A549 (cell line): ENCODE data around the gene THOC2.

ENCODE experiments used
- HOXA7 ChIP-seq: fragments of 250-450 bp; sonication (Bioruptor Pico); IDR thresholded peaks from 2 replicates; pipeline ENCODE4 v1.5.0; 2020; ENCODE audit warnings: mild to moderate bottlenecking, moderate library complexity
- MAFK ChIP-seq: fragments of 450-650 bp; IDR thresholded peaks from 2 replicates; pipeline ENCODE4 v1.6.1; 2014; ENCODE audit not compliant: partially characterized antibody
- POLR2A ChIP-seq: IDR thresholded peaks from 2 replicates; pipeline ENCODE4 v1.6.1; 2012; ENCODE audit warnings: mild to moderate bottlenecking, low read length
- TF ChIP-seq, protein P1 (sequence below): fragments of >200 bp; sonication (Bioruptor Twin); formaldehyde crosslinking; IDR thresholded peaks from 3 replicates; pipeline ENCODE4 v1.5.1; 2016
- TF ChIP-seq, protein P2 (sequence below): fragments of 450-650 bp; IDR thresholded peaks from 2 replicates; pipeline ENCODE4 v1.6.1; 2014; ENCODE audit warnings: antibody characterized with exemption
- TF ChIP-seq, protein P3 (sequence below): fragments of 200-600 bp; sonication (generic); IDR thresholded peaks from 2 replicates; pipeline ENCODE4 v1.6.1; 2016; ENCODE audit warnings: antibody characterized with exemption, mild to moderate bottlenecking, moderate library complexity
- TF ChIP-seq, protein P4 (sequence below): IDR thresholded peaks from 2 replicates; pipeline ENCODE4 v1.6.1; 2012

DNA sequence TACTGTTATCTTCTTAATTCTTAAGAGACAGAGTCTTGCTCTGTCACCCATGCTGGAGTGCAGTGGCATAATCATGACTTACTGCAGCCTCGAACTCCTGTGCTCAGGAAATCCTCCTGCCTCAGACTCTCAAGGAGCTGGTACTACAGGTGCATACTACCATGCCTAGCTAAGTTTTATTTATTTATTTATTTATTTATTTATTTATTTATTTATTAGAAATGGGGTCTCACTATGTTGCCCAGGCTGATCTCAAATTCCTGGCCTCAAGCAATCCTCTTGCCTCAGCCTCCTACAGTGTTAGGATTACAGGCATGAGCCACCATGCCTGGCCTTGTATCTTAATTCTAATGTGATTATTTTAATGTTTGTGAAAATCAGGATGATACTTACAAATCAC, 125.6 kb downstream of the THOC2 start:
- TF ChIP-seq, protein P1, sequence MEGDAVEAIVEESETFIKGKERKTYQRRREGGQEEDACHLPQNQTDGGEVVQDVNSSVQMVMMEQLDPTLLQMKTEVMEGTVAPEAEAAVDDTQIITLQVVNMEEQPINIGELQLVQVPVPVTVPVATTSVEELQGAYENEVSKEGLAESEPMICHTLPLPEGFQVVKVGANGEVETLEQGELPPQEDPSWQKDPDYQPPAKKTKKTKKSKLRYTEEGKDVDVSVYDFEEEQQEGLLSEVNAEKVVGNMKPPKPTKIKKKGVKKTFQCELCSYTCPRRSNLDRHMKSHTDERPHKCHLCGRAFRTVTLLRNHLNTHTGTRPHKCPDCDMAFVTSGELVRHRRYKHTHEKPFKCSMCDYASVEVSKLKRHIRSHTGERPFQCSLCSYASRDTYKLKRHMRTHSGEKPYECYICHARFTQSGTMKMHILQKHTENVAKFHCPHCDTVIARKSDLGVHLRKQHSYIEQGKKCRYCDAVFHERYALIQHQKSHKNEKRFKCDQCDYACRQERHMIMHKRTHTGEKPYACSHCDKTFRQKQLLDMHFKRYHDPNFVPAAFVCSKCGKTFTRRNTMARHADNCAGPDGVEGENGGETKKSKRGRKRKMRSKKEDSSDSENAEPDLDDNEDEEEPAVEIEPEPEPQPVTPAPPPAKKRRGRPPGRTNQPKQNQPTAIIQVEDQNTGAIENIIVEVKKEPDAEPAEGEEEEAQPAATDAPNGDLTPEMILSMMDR = no peak
- TF ChIP-seq, protein P2, sequence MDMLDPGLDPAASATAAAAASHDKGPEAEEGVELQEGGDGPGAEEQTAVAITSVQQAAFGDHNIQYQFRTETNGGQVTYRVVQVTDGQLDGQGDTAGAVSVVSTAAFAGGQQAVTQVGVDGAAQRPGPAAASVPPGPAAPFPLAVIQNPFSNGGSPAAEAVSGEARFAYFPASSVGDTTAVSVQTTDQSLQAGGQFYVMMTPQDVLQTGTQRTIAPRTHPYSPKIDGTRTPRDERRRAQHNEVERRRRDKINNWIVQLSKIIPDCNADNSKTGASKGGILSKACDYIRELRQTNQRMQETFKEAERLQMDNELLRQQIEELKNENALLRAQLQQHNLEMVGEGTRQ = no peak
- TF ChIP-seq POLR2A = no peak
- TF ChIP-seq, protein P3, sequence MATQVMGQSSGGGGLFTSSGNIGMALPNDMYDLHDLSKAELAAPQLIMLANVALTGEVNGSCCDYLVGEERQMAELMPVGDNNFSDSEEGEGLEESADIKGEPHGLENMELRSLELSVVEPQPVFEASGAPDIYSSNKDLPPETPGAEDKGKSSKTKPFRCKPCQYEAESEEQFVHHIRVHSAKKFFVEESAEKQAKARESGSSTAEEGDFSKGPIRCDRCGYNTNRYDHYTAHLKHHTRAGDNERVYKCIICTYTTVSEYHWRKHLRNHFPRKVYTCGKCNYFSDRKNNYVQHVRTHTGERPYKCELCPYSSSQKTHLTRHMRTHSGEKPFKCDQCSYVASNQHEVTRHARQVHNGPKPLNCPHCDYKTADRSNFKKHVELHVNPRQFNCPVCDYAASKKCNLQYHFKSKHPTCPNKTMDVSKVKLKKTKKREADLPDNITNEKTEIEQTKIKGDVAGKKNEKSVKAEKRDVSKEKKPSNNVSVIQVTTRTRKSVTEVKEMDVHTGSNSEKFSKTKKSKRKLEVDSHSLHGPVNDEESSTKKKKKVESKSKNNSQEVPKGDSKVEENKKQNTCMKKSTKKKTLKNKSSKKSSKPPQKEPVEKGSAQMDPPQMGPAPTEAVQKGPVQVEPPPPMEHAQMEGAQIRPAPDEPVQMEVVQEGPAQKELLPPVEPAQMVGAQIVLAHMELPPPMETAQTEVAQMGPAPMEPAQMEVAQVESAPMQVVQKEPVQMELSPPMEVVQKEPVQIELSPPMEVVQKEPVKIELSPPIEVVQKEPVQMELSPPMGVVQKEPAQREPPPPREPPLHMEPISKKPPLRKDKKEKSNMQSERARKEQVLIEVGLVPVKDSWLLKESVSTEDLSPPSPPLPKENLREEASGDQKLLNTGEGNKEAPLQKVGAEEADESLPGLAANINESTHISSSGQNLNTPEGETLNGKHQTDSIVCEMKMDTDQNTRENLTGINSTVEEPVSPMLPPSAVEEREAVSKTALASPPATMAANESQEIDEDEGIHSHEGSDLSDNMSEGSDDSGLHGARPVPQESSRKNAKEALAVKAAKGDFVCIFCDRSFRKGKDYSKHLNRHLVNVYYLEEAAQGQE = no peak
- no peak for TF ChIP-seq HOXA7 (CRISPR knock-in tag)
- no peak for TF ChIP-seq MAFK
- TF ChIP-seq, protein P4, sequence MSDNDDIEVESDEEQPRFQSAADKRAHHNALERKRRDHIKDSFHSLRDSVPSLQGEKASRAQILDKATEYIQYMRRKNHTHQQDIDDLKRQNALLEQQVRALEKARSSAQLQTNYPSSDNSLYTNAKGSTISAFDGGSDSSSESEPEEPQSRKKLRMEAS = no peak
